Right lobe of liver (tissue), 6 donors: Measurements from ENCODE around the gene TMEM63C. TPM values are rescaled to one million over a fixed set of nuclear protein-coding genes. Genes with fewer than 3 reads are reported as not detected.

Experiments used
- ATAC-seq, 4 donors: fragments of 200-7000 bp; cut with Tn5 transposase; one replicate each; pipeline ENCODE4 v1.9.1; 2020; ENCODE audit warnings: mild to moderate bottlenecking in 4 of 4, moderate library complexity in 4 of 4
- DNase-seq, 3 donors: peaks; one replicate each; pipeline ENCODE4 v3.0.0-alpha.2; 2020
- H3K27ac ChIP-seq, 3 donors: fragments of 200-600 bp; one replicate each; pipeline ENCODE4 v1.8.0; 2022
- H3K27me3 ChIP-seq, 2 donors: fragments of 200-600 bp; one replicate each; pipeline ENCODE4 v1.8.0; 2022
- H3K36me3 ChIP-seq, 4 donors: fragments of 200-600 bp; sonication (generic) in 1 of 4; one replicate each; pipeline versions ENCODE4 v1.5.1 to v1.8.0; 2017 to 2022; ENCODE audit warnings: control low read depth in 1 of 4
- H3K4me1 ChIP-seq, 4 donors: fragments of 200-600 bp; sonication (generic) in 1 of 4; one replicate each; pipeline versions ENCODE4 v1.5.1 to v1.8.0; 2017 to 2022; ENCODE audit warnings: control low read depth in 1 of 4
- H3K4me3 ChIP-seq, 3 donors: fragments of 200-600 bp; one replicate each; pipeline ENCODE4 v1.8.0; 2022
- H3K9me3 ChIP-seq, 4 donors: fragments of 200-600 bp; sonication (generic) in 1 of 4; one replicate each; pipeline versions ENCODE4 v1.5.1 to v1.8.0; 2017 to 2022; ENCODE audit warnings: control low read depth in 1 of 4
- CTCF ChIP-seq, 4 donors: fragments of 200-600 bp in 3 of 4; fragments of 450-650 bp in 1 of 4; IDR thresholded peaks; one replicate each; pipeline versions ENCODE4 v1.5.1 to v1.8.0; 2016 to 2022; ENCODE audit warnings: antibody characterized with exemption in 4 of 4, mild to moderate bottlenecking in 2 of 4
- POLR2A ChIP-seq: fragments of 450-650 bp; IDR thresholded peaks from one replicate; pipeline ENCODE4 v1.6.1; 2017; ENCODE audit warnings: antibody characterized with exemption, mild to moderate bottlenecking
- WGBS: methylation state at CpG from one replicate; pipeline ENCODE4 v1.1.6; 2018; ENCODE audit warnings: low coverage, low lambda C conversion rate; ENCODE audit not compliant: insufficient coverage; ENCODE audit errors: missing lambda C conversion rate; 5-methylcytosine and 5-hydroxymethylcytosine counted together
- intact Hi-C, 2 donors: fragments of 100-400 bp; cut with DNase I; formaldehyde crosslinking; loops; one replicate each; pipeline versions ENCODE4 v1.11.2 to v1.14.1; 2022
- microRNA counts: library from miRNA; unstranded; fragments of <30 nt; microRNA quantifications from one replicate; lab custom pipeline; 2016
- microRNA-seq, 2 donors: library from miRNA; unstranded; fragments of <30 nt; microRNA quantifications; one replicate each; pipeline ENCODE4, GENCODE V29; 2019 to 2020
- small RNA-seq, 2 experiments: library from RNA; depleted of rRNA; stranded (forward); fragments of <200 nt; gene quantifications; one replicate each; pipeline ENCODE3, GENCODE V24; 2016
- total RNA-seq, 6 experiments: library from RNA; depleted of rRNA in 2 of 6; stranded (reverse); fragments of >200 nt in 2 of 6; fragmentation: NEBNext Ultra II Directional in 3 of 6; extraction: Animal tissue kit (Norgen Biotek cat#: 25700) in 3 of 6; gene quantifications; one replicate each; pipeline versions ENCODE4 v1.1.0 to v1.2.4, GENCODE V29; 2016 to 2023
- donor health status: DM: no; HTN: yes; CAD: no.
- donor health status: DM: no; HTN: no; CAD: no.
- donor health status: DM: no; HTN: no; CAD: no.
- donor health status: DM: no; HTN: yes; CAD: no.
- donor health status: DM: no; HTN: yes; CAD: no.

The TMEM63C gene
- total RNA-seq, 6 experiments from 2014 or later = 0.07 to 0.82 (median 0.15) TPM; not detected in 2

DNA sequence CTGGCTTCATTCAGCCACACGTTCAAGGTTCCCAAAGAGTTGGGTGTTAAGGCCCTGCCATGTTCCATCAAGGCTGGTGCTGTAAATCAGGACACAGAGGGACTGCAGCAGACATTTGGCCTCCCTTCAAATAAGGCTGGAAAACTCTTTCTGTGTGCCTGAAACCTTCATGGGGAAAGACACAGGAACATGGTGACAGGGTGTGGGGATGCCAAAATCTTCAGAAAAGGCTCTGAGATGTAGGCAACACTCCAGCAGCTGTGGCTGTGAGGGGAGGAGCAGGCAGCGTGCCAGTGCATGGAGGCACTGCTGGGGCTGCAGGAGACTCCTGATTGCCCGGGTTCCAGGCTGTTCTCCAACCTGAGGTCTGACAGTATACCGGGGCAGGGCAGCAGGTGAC is 124.1 kb downstream of the TMEM63C start:
- TF ChIP-seq CTCF (IDR thresholded peaks at IDR 0.05) (no peak), POLR2A (no peak)
- intact Hi-C loops = no loop called here
- Histone ChIP-seq H3K4me1 (peaks cover 0 to 11% (median 7%) of the 10 kb centered on the region in 4 donors), H3K36me3 (no peaks in the 10 kb centered on the region), H3K9me3 (no peaks in the 10 kb centered on the region), H3K27me3 (no peaks in the 10 kb centered on the region), H3K27ac (no peak overlapping the region), H3K4me3 (no peak overlapping the region)
- DNase-seq (no peak), ATAC-seq (no peak)
- WGBS = no CpG with 5 or more reads among the region's 4 CpGs

DNA sequence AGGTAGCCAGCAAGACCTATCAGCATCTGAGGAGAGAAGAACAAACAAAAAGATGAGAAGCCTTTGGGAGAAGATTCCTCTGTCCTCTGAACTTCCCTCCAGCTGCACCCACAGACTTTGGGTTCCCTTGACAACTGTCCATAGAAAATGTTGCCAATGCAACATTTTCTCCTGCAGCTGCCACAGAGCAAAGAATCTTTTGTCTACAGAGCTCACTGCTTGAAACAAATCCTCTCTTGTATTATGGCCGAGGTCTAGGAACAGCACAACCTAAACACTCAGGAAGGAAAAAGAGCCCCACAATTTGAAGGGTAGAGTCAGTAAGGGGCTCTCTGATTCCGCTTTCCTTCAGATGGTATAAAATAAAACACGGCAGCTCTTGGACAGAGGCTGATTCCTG is 124.8 kb downstream of the TMEM63C start:
- peaks cover 0 to 11% (median 7%) of the 10 kb centered on the region in 4 donors for H3K4me1 ChIP-seq
- H3K36me3 ChIP-seq = no peaks in the 10 kb centered on the region
- intact Hi-C loops = no loop called here
- H3K27me3 ChIP-seq = no peaks in the 10 kb centered on the region
- no peak overlapping the region for H3K27ac ChIP-seq
- TF ChIP-seq CTCF (IDR thresholded peaks at IDR 0.05) (no peak), POLR2A (no peak)
- no peak overlapping the region for H3K4me3 ChIP-seq
- ATAC-seq (no peak), DNase-seq (no peak)
- 71% methylated on average over 3 of the region's 3 CpGs for WGBS
- H3K9me3 ChIP-seq = no peaks in the 10 kb centered on the region

DNA sequence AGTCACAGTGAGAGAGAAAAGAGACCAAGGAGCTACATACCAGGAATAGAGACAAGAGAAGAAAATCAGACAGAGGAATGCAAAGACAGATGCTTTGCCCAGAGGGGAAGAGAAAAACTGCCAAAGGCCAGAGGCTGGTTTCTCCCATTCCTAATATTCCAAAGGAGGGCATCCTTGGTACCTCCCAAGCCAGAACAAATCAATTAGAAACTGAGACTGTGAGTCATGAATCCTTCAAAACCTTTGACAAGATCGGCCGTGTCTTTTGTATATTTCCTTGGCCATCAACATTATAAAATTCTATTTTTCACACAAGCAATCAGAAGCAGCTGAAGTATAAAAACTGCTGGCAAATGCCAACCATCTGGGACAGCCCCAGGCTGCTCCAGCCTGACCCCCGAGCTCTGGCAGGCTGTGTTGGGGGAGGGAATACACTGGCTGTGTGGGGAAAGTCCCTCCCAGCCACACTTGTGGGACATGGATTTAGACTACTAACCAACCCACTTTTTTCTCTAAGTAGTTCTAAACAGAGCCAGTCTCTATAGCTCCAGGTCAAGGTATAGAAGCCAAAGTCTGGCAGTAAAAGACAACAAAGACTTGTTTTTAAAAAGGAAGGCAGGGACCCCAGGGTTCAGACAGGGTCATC is 125.4 kb downstream of the TMEM63C start:
- peaks cover 0 to 11% (median 7%) of the 10 kb centered on the region in 4 donors for H3K4me1 ChIP-seq
- no peak overlapping the region for H3K27ac ChIP-seq
- no peak overlapping the region for H3K4me3 ChIP-seq
- intact Hi-C loops = no loop called here
- 55% methylated on average over 3 of the region's 3 CpGs for WGBS
- H3K27me3 ChIP-seq = no peaks in the 10 kb centered on the region
- ATAC-seq (peak in 2 of 4 donors; percentile 29 to 42), DNase-seq (no peak)
- TF ChIP-seq POLR2A (no peak), CTCF (IDR thresholded peaks at IDR 0.05) (no peak)
- no peaks in the 10 kb centered on the region for H3K9me3 ChIP-seq
- H3K36me3 ChIP-seq = no peaks in the 10 kb centered on the region

MicroRNA genes within 50 kb of the gene (microRNA counts, 767-probe panel; counts per million panel counts)
- 10,854 counts per million, percentile 61 among the panel's probes with 10 or more counts for microRNA hsa-miR-1260a (lab: Ali Mortazavi, UCI)

Small RNA genes within 50 kb of the gene (microRNA-seq; reads per million reads assigned to microRNA genes)
- 0 reads per million in 2 donors for gene MIR1260A

Small RNA genes within 50 kb of the gene (small RNA-seq; reads per million reads assigned to genes)
- gene MIR1260A (0 reads per million in 2 experiments), gene RF00421 (0 reads per million in 2 experiments)

Other genes starting within 250 kb of the TMEM63C start
- 10 to 100 TPM; 11.7 to 18.1 (median 13.7) TPM for gene IRF2BPL, start 153.1 kb upstream of the TMEM63C start, total RNA-seq
- gene CIPC, start 83.5 kb upstream of the TMEM63C start, total RNA-seq = 10 to 100 TPM; 10.4 to 18.7 (median 12.7) TPM
- not detected for gene ZDHHC22, start 40.0 kb upstream of the TMEM63C start, total RNA-seq
- gene NGB, start 89.4 kb downstream of the TMEM63C start, total RNA-seq = not detected
- gene POMT2, start 139.1 kb downstream of the TMEM63C start, total RNA-seq = 10 to 100 TPM in 5 of 6 experiments, 1 to 10 TPM in 1; 5.5 to 15.9 (median 12.9) TPM
- 100 to 1,000 TPM in 1 of 6 experiments, 10 to 100 TPM in 5; 31.1 to 123 (median 50.0) TPM for gene GSTZ1, start 139.2 kb downstream of the TMEM63C start, total RNA-seq
- gene TMED8, start 195.3 kb downstream of the TMEM63C start, total RNA-seq = 1 to 10 TPM; 2.5 to 4.4 (median 3.1) TPM
- under 1 TPM in 4 of 6 experiments, not detected in 2; 0.12 to 0.42 (median 0.31) TPM for gene SAMD15, start 195.6 kb downstream of the TMEM63C start, total RNA-seq
- gene NOXRED1, start 241.7 kb downstream of the TMEM63C start, total RNA-seq = under 1 TPM in 4 of 6 experiments, not detected in 2; 0.20 to 0.47 (median 0.37) TPM